Kidney (tissue), 14 donors: ENCODE results near the gene NEK11. TPM values are rescaled to one million over a fixed set of nuclear protein-coding genes. Genes with fewer than 3 reads are reported as not detected.

Experiments used
- DNase-seq, 5 donors: peaks; one replicate each; pipeline ENCODE4 v3.0.0-alpha.2; 2013 to 2020
- FAIRE-seq: peaks from 2 replicates; lab custom pipeline; 2012; peaks lifted over from hg19 to GRCh38; lab: Jason Lieb, UNC
- H3K27ac ChIP-seq, 2 donors: one replicate each; pipeline ENCODE4 v1.7.0; 2013; ENCODE audit warnings: low read depth in 2 of 2, low read length in 2 of 2, inconsistent platforms in 1 of 2
- H3K27me3 ChIP-seq: one replicate; pipeline ENCODE4 v1.7.1; 2013; ENCODE audit warnings: low read length, inconsistent platforms; ENCODE audit not compliant: control insufficient read depth, insufficient read depth
- H3K36me3 ChIP-seq, 3 donors: one replicate each; pipeline versions ENCODE4 v1.7.0 to v1.7.1; 2013; ENCODE audit warnings: low read length in 3 of 3, control low read depth in 1 of 3, inconsistent platforms in 1 of 3; ENCODE audit not compliant: insufficient read depth in 3 of 3, control insufficient read depth in 2 of 3
- H3K4me1 ChIP-seq, 3 donors: one replicate each; pipeline versions ENCODE4 v1.7.0 to v1.7.1; 2013; ENCODE audit warnings: low read length in 3 of 3, inconsistent platforms in 1 of 3, low read depth in 1 of 3; ENCODE audit not compliant: control insufficient read depth in 2 of 3, insufficient read depth in 2 of 3
- H3K4me3 ChIP-seq, 3 donors: one replicate each; pipeline versions ENCODE4 v1.7.0 to v1.8.1; 2013; ENCODE audit warnings: low read length in 3 of 3, control low read depth in 1 of 3, inconsistent platforms in 1 of 3
- H3K9ac ChIP-seq, 3 donors: one replicate each; pipeline versions ENCODE4 v1.7.0 to v1.7.1; 2013; ENCODE audit warnings: low read length in 3 of 3, control low read depth in 1 of 3, inconsistent platforms in 1 of 3
- H3K9me3 ChIP-seq, 3 donors: one replicate each; pipeline versions ENCODE4 v1.7.0 to v1.7.1; 2013; ENCODE audit warnings: low read length in 3 of 3, control low read depth in 1 of 3, inconsistent platforms in 1 of 3; ENCODE audit not compliant: control insufficient read depth in 2 of 3, insufficient read depth in 1 of 3
- CTCF ChIP-seq: IDR thresholded peaks from 3 replicates; pipeline ENCODE4 v1.5.1; 2012; ENCODE audit warnings: mild to moderate bottlenecking, moderate library complexity, borderline replicate concordance; ENCODE audit not compliant: insufficient read depth; ENCODE audit errors: extremely low read depth
- intact Hi-C: fragments of 100-400 bp; cut with DNase I; formaldehyde crosslinking; loops from one replicate; pipeline ENCODE4 v1.11.1; 2022
- polyA plus RNA-seq: library from polyadenylated mRNA; stranded (reverse); fragments of 350-450 nt; fragmentation: Illumina TruSeq; extraction: RNeasy Lipid Tissue Mini Kit (QIAGEN cat#74804); gene quantifications from one replicate; pipeline ENCODE4 v1.2.3, GENCODE V29; 2014; ENCODE audit warnings: low read depth, low replicate concordance; ENCODE audit not compliant: insufficient read depth
- total RNA-seq: library from RNA; stranded (reverse); fragmentation: NEBNext Ultra II Directional; extraction: Animal tissue kit (Norgen Biotek cat#: 25700); gene quantifications from one replicate; pipeline ENCODE4 v1.2.1, GENCODE V29; 2021
- donor health status: control.
- donor health status: control.
- donor health status: control.
- donor health status: control.
- donor health status: control.
- donor health status: DM: yes; HTN: yes; CAD: no.
- donor health status: Normal renal cell carcinoma (clear cell type).

NEK11 gene
- total and polyA plus RNA-seq, 2 donors from 2014 or later: 7.9 to 13.2 TPM

DNA sequence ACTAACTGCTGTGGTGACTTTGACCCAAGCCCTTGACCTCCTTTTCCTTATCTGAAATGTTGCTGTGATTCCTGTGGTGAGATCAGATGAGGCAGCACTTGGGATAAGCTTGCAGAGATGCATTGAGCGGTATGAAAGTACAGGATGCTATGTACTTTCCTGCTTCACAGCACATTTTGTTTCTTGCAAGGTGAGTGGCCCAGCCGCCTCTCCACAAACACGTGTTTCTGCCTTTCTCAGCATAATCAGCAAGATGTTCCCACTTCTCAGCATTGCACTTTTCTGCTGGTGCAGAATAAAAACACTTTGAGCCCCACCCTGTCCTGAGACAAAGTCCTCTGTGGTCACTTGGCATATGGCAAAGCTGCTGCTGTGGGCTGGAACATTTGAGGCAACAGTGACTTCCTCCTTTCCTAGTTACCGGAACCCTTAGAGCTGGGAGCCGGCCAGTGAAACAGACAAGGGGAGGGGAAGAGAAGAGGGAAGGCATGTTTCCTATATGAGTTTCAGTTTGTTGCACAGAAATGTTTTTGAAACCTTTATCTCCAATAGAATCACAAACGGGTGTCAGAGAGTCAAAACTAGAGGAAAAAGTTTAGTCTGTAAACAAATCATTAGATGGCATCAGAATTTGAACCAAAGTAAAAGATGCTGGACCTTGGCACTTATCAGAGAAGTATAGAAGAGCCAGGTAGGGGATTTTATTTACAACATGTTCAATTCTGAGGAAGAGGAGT lies 359.9 kb downstream of the NEK11 start:
- Histone ChIP-seq H3K36me3 (peaks cover 6 to 12% (median 7%) of the 10 kb centered on the region in 3 donors), H3K27ac (peak overlapping the region in 1 of 2 donors; percentile 49), H3K4me3 (no peak overlapping the region), H3K9ac (no peak overlapping the region), H3K4me1 (peaks cover 0 to 18% (median 15%) of the 10 kb centered on the region in 3 donors), H3K27me3 (no peaks in the 10 kb centered on the region), H3K9me3 (no peaks in the 10 kb centered on the region)
- intact Hi-C loops: no loop called here
- FAIRE-seq (peak; percentile 39), DNase-seq (peak in 2 of 5 donors; percentile 42 to 82)
- no peak for TF ChIP-seq CTCF

DNA sequence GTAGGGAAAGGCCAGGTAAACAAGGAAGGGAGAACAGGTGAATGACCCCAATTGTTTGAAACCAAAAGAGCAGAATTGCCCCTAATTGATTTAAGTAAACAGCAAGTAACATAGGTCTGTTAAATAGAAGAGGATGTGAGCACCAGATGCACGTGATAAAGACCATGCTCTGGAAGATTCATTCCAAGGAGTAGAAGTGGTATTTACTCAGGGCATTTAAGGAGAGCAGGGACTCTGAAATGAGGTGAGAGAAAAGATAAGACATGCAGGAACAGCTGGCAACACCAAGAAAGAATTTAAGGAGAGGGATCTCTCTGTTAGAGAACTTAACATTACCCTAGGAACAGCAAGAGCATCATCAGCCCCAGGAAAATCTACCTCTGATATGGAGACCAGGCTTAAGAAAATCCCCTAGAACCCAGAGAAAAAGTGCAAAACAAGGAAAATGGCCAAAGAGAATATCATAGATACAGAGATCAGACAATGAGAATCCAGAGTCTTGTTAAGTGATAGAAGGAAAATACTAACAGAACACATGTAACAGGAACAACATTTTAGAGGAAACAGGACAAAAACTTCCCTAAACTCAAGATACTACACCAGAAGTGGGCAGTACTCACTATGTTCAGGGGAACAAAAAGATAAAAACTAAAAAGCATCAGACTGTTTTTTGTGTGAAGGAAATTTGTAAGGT lies 361.3 kb downstream of the NEK11 start:
- intact Hi-C loops: no loop called here
- H3K36me3 ChIP-seq: peaks cover 6 to 12% (median 7%) of the 10 kb centered on the region in 3 donors
- H3K27ac ChIP-seq: no peak overlapping the region
- peaks cover 0 to 12% (median 9%) of the 10 kb centered on the region in 3 donors for H3K4me1 ChIP-seq
- H3K9ac ChIP-seq: no peak overlapping the region
- DNase-seq (no peak), FAIRE-seq (no peak)
- H3K27me3 ChIP-seq: no peaks in the 10 kb centered on the region
- H3K9me3 ChIP-seq: no peaks in the 10 kb centered on the region
- TF ChIP-seq CTCF: no peak
- no peak overlapping the region for H3K4me3 ChIP-seq

- no peak overlapping the region for H3K9ac ChIP-seq
- no peak for DNase-seq
- no peak for FAIRE-seq
- H3K4me3 ChIP-seq: no peak overlapping the region
- intact Hi-C loops: no loop called here
- peaks cover 5 to 8% (median 7%) of the 10 kb centered on the region in 3 donors for H3K36me3 ChIP-seq
- no peak for TF ChIP-seq CTCF
- peaks cover 0 to 11% (median 8%) of the 10 kb centered on the region in 3 donors for H3K4me1 ChIP-seq
- no peaks in the 10 kb centered on the region for H3K27me3 ChIP-seq
- H3K27ac ChIP-seq: no peak overlapping the region
- no peaks in the 10 kb centered on the region for H3K9me3 ChIP-seq
Observed at GRCh38 chr3:131388490-131388799, 361.8 kb downstream of the NEK11 start.
